ENCODE measurements around the gene FARP1.

GRCh38 chr13:98434060-98434459, 291.2 kb downstream of the FARP1 start:
- TF ChIP-seq EZH2 (IDR thresholded peaks at IDR 0.05; ENCODE audit: insufficient read depth, low read length), result no peak
- no peak for TF ChIP-seq CTCF (IDR thresholded peaks at IDR 0.05; ENCODE audit: insufficient read depth, low read depth, low read length)

All from astrocyte (in vitro differentiated cells and primary cell).